ENCODE data around the gene WNK1. TPM values are rescaled to one million over a fixed set of nuclear protein-coding genes. Genes with fewer than 3 reads are reported as not detected.

WNK1 gene
- polyA plus RNA-seq, 1 donor (not counting 4 experiments of a cell fraction or from before 2014, with no cell fraction given), result 72.3 TPM

GRCh38 chr12:948238-948637 lies 195.9 kb downstream of the WNK1 start:
- no peaks in the 10 kb centered on the region for H3K27me3 ChIP-seq (ENCODE audit: control insufficient read depth, extremely low read depth, insufficient read depth, low read length)
- H3K36me3 ChIP-seq (ENCODE audit: control insufficient read depth in 2 of 2, extremely low read depth in 1 of 2, insufficient read depth in 2 of 2, low read length in 2 of 2), result peaks cover 4% of the 10 kb centered on the region in 2 experiments
- H4K20me1 ChIP-seq (ENCODE audit: control insufficient read depth, extremely low read depth, insufficient read depth, low read length), result no peaks in the 10 kb centered on the region
- H3K4me3 ChIP-seq (ENCODE audit: control insufficient read depth in 2 of 3, extremely low read depth in 1 of 3, insufficient read depth in 2 of 3, low read depth in 1 of 3, low read length in 3 of 3), result peak overlapping the region; percentile 78 to 92 (median 87)
- H3K9me3 ChIP-seq (ENCODE audit: control insufficient read depth, low read depth, low read length), result no peaks in the 10 kb centered on the region
- H3K27ac ChIP-seq (ENCODE audit: control insufficient read depth, insufficient read depth, low read length), result peak overlapping the region; percentile 86
- no peak for FAIRE-seq
- peak overlapping the region; percentile 80 for H3K4me2 ChIP-seq (ENCODE audit: control insufficient read depth, extremely low read depth, insufficient read depth, low read depth, low read length)
- DNase-seq (ENCODE audit: low read depth, low spot score), result no peak
- no peaks in the 10 kb centered on the region for H3K9me1 ChIP-seq (ENCODE audit: control insufficient read depth, extremely low read depth, insufficient read depth, low read length)
- dilution Hi-C loops (cut with MboI; ENCODE audit: extremely low pct_ligation_motif_present, low sequenced_read_pairs), result loop anchor here (10.0 kb wide), 1 partner anchor 127 kb away; no protein-coding TSS in a partner anchor
- H3K9ac ChIP-seq (ENCODE audit: control insufficient read depth, extremely low read depth, insufficient read depth, low read length), result peak overlapping the region; percentile 86
- peaks cover 40% of the 10 kb centered on the region for H3K79me2 ChIP-seq (ENCODE audit: control insufficient read depth, insufficient read depth, low read length)
- H3K4me1 ChIP-seq (ENCODE audit: control insufficient read depth, extremely low read depth, insufficient read depth, low read length), result peaks cover 9% of the 10 kb centered on the region
- H2AFZ ChIP-seq (ENCODE audit: control insufficient read depth, low read length), result no peak overlapping the region
- TF ChIP-seq EZH2 (IDR thresholded peaks at IDR 0.05; ENCODE audit: low read length) (no peak), CTCF (optimal IDR thresholded peaks at IDR 0.05 in 1 of 3, IDR thresholded peaks at IDR 0.05 in 1 of 3, conservative IDR thresholded peaks at IDR 0.05 in 1 of 3; ENCODE audit: extremely low read depth in 1 of 3, insufficient read depth in 2 of 3, low read length in 3 of 3) (no peak)

- Histone ChIP-seq H3K36me3 (ENCODE audit: control insufficient read depth in 2 of 2, extremely low read depth in 1 of 2, insufficient read depth in 2 of 2, low read length in 2 of 2) (peaks cover 0 to 2% of the 10 kb centered on the region in 2 experiments), H3K27me3 (ENCODE audit: control insufficient read depth, extremely low read depth, insufficient read depth, low read length) (no peaks in the 10 kb centered on the region), H3K9me3 (ENCODE audit: control insufficient read depth, low read depth, low read length) (no peaks in the 10 kb centered on the region), H3K4me1 (ENCODE audit: control insufficient read depth, extremely low read depth, insufficient read depth, low read length) (peaks cover 17% of the 10 kb centered on the region), H2AFZ (ENCODE audit: control insufficient read depth, low read length) (peak within 1 kb of the TSS; percentile 96), H3K27ac (ENCODE audit: control insufficient read depth, insufficient read depth, low read length) (peak within 1 kb of the TSS; percentile 86), H4K20me1 (ENCODE audit: control insufficient read depth, extremely low read depth, insufficient read depth, low read length) (no peaks in the 10 kb centered on the region), H3K79me2 (ENCODE audit: control insufficient read depth, insufficient read depth, low read length) (peaks cover 35% of the 10 kb centered on the region), H3K4me3 (ENCODE audit: control insufficient read depth in 2 of 3, extremely low read depth in 1 of 3, insufficient read depth in 2 of 3, low read depth in 1 of 3, low read length in 3 of 3) (peak within 1 kb of the TSS; percentile 78 to 92 (median 87)), H3K4me2 (ENCODE audit: control insufficient read depth, extremely low read depth, insufficient read depth, low read depth, low read length) (peak within 1 kb of the TSS; percentile 80), H3K9ac (ENCODE audit: control insufficient read depth, extremely low read depth, insufficient read depth, low read length) (peak within 1 kb of the TSS; percentile 86), H3K9me1 (ENCODE audit: control insufficient read depth, extremely low read depth, insufficient read depth, low read length) (no peaks in the 10 kb centered on the region)
- DNase-seq (ENCODE audit: low read depth, low spot score), result peak; percentile 88
- dilution Hi-C loops (cut with MboI; ENCODE audit: extremely low pct_ligation_motif_present, low sequenced_read_pairs), result loop anchor here (10.0 kb wide), 1 partner anchor 125 kb away; no protein-coding TSS in a partner anchor
- no peak for FAIRE-seq
- no peak for TF ChIP-seq EZH2 (IDR thresholded peaks at IDR 0.05; ENCODE audit: low read length)
- peak; percentile 80 to 96 (median 91) for TF ChIP-seq CTCF (optimal IDR thresholded peaks at IDR 0.05 in 1 of 3, IDR thresholded peaks at IDR 0.05 in 1 of 3, conservative IDR thresholded peaks at IDR 0.05 in 1 of 3; ENCODE audit: extremely low read depth in 1 of 3, insufficient read depth in 2 of 3, low read length in 3 of 3)
Measured at GRCh38 chr12:949453-950191, 197.2 kb downstream of the WNK1 start, which contains the start of gene RAD52. TSS of gene RAD52 (minus strand) at chr12:949694. CDS start at chr12:933058, 16,636 bp downstream.

Measured in keratinocyte (primary cell).